ENCODE results near the gene PXYLP1.

The PXYLP1 gene

GRCh38 chr3:141280690-141281089, 49.1 kb downstream of the PXYLP1 start:
- no peaks in the 10 kb centered on the region for H3K4me1 ChIP-seq (ENCODE audit: control insufficient read depth, insufficient read depth, low read length, poor library complexity, severe bottlenecking)
- H3K4me3 ChIP-seq (ENCODE audit: extremely low read depth, insufficient read depth, low read length, poor library complexity, severe bottlenecking) = no peak overlapping the region
- no peaks in the 10 kb centered on the region for H3K9me3 ChIP-seq (ENCODE audit: control insufficient read depth, low read length)
- 74 to 86% methylated on average over 2 to 3 of the region's 4 CpGs for WGBS, 2 experiments (ENCODE audit: insufficient coverage in 2 of 2)
- H3K27ac ChIP-seq (ENCODE audit: low read depth, low read length, severe bottlenecking) = no peak overlapping the region
- no peaks in the 10 kb centered on the region for H3K36me3 ChIP-seq (ENCODE audit: control insufficient read depth, insufficient read depth, low read length)

GRCh38 chr3:141285570-141285969, 53.9 kb downstream of the PXYLP1 start:
- WGBS, 2 experiments (ENCODE audit: insufficient coverage in 2 of 2) = no CpG with 5 or more reads among the region's 2 CpGs
- Histone ChIP-seq H3K4me3 (ENCODE audit: extremely low read depth, insufficient read depth, low read length, poor library complexity, severe bottlenecking) (no peak overlapping the region), H3K27ac (ENCODE audit: low read depth, low read length, severe bottlenecking) (no peak overlapping the region), H3K9me3 (ENCODE audit: control insufficient read depth, low read length) (no peaks in the 10 kb centered on the region), H3K36me3 (ENCODE audit: control insufficient read depth, insufficient read depth, low read length) (peaks cover 2% of the 10 kb centered on the region), H3K4me1 (ENCODE audit: control insufficient read depth, insufficient read depth, low read length, poor library complexity, severe bottlenecking) (peaks cover 6% of the 10 kb centered on the region)

DNA sequence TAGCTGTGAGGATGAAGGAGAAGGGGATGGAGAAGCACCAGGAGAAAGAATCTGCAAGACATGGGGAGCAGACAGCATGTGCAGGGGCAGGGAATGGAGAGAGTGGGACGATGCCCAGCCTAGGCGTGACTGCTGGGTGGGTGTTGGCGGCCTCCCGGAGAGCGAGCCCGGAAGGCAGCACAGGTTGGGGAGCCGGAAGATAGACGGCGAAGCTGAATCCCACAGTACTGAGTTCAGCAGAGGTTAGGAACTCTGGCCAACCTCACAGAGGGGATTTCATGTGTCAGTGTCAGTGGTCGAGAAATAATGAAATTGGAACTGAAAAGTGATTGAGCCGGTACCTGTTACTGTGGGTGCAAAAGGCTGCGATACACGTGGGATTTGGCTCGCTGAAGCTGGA, 55.2 kb downstream of the PXYLP1 start:
- Histone ChIP-seq H3K27ac (ENCODE audit: low read depth, low read length, severe bottlenecking) (no peak overlapping the region), H3K36me3 (ENCODE audit: control insufficient read depth, insufficient read depth, low read length) (peaks cover 2% of the 10 kb centered on the region), H3K9me3 (ENCODE audit: control insufficient read depth, low read length) (no peaks in the 10 kb centered on the region), H3K4me1 (ENCODE audit: control insufficient read depth, insufficient read depth, low read length, poor library complexity, severe bottlenecking) (peaks cover 6% of the 10 kb centered on the region), H3K4me3 (ENCODE audit: extremely low read depth, insufficient read depth, low read length, poor library complexity, severe bottlenecking) (no peak overlapping the region)
- WGBS, 2 experiments (ENCODE audit: insufficient coverage in 2 of 2) = 93 to 94% methylated on average over 12 to 14 of the region's 14 CpGs

- H3K9me3 ChIP-seq (ENCODE audit: control insufficient read depth, low read length) = no peaks in the 10 kb centered on the region
- H3K4me1 ChIP-seq (ENCODE audit: control insufficient read depth, insufficient read depth, low read length, poor library complexity, severe bottlenecking) = peaks cover 6% of the 10 kb centered on the region
- peaks cover 2% of the 10 kb centered on the region for H3K36me3 ChIP-seq (ENCODE audit: control insufficient read depth, insufficient read depth, low read length)
- no peak overlapping the region for H3K27ac ChIP-seq (ENCODE audit: low read depth, low read length, severe bottlenecking)
- WGBS, 2 experiments (ENCODE audit: insufficient coverage in 2 of 2) = 57 to 96% methylated on average over 1 to 4 of the region's 9 CpGs
- H3K4me3 ChIP-seq (ENCODE audit: extremely low read depth, insufficient read depth, low read length, poor library complexity, severe bottlenecking) = no peak overlapping the region
Measured at GRCh38 chr3:141287326-141287725, 55.7 kb downstream of the PXYLP1 start.

DNA sequence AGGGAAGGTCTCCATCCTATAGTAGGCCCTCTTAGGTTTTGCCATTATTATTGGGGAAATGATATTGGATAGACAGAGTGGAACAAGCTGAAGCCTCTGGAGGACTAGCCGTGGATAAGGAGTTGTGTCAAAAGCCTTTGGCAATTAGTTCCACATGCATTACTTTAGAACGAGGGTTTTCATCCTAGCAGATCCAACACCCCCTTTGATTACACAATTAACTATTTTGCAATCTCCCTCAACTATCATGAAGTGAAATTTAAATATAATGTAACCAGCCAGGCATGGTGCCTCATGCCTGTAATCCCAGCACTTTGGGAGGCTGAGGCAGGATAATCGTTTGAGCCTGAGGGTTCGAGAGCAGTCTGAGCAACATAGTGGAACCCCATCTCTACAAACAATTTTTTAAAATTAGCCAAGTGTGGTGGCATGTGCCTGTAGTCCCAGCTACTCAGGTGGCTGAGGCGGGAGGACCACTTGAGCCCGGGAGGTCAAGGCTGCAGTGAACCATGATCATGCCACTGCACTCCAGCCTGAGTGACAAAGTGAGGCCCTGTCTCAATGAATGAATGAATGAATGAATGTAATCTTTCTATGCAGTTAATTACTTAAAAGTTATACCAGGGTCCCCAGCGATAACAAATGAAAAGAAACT, 56.8 kb downstream of the PXYLP1 start:
- H3K27ac ChIP-seq (ENCODE audit: low read depth, low read length, severe bottlenecking) = no peak overlapping the region
- H3K9me3 ChIP-seq (ENCODE audit: control insufficient read depth, low read length) = no peaks in the 10 kb centered on the region
- WGBS, 2 experiments (ENCODE audit: insufficient coverage in 2 of 2) = 71 to 73% methylated on average over 3 of the region's 7 CpGs
- peaks cover 6% of the 10 kb centered on the region for H3K4me1 ChIP-seq (ENCODE audit: control insufficient read depth, insufficient read depth, low read length, poor library complexity, severe bottlenecking)
- H3K36me3 ChIP-seq (ENCODE audit: control insufficient read depth, insufficient read depth, low read length) = peaks cover 2% of the 10 kb centered on the region
- H3K4me3 ChIP-seq (ENCODE audit: extremely low read depth, insufficient read depth, low read length, poor library complexity, severe bottlenecking) = no peak overlapping the region

- 60 to 79% methylated on average over 2 of the region's 2 CpGs for WGBS, 2 experiments (ENCODE audit: insufficient coverage in 2 of 2)
- Histone ChIP-seq H3K9me3 (ENCODE audit: control insufficient read depth, low read length) (no peaks in the 10 kb centered on the region), H3K27ac (ENCODE audit: low read depth, low read length, severe bottlenecking) (no peak overlapping the region), H3K36me3 (ENCODE audit: control insufficient read depth, insufficient read depth, low read length) (peaks cover 2% of the 10 kb centered on the region), H3K4me1 (ENCODE audit: control insufficient read depth, insufficient read depth, low read length, poor library complexity, severe bottlenecking) (peaks cover 6% of the 10 kb centered on the region), H3K4me3 (ENCODE audit: extremely low read depth, insufficient read depth, low read length, poor library complexity, severe bottlenecking) (no peak overlapping the region)
Measured at GRCh38 chr3:141289228-141289772, 57.7 kb downstream of the PXYLP1 start.

GRCh38 chr3:141291559-141292355, 60.1 kb downstream of the PXYLP1 start:
- Histone ChIP-seq H3K9me3 (ENCODE audit: control insufficient read depth, low read length) (no peaks in the 10 kb centered on the region), H3K4me1 (ENCODE audit: control insufficient read depth, insufficient read depth, low read length, poor library complexity, severe bottlenecking) (peaks cover 8% of the 10 kb centered on the region), H3K4me3 (ENCODE audit: extremely low read depth, insufficient read depth, low read length, poor library complexity, severe bottlenecking) (no peak overlapping the region), H3K27ac (ENCODE audit: low read depth, low read length, severe bottlenecking) (no peak overlapping the region), H3K36me3 (ENCODE audit: control insufficient read depth, insufficient read depth, low read length) (peaks cover 2% of the 10 kb centered on the region)
- WGBS, 2 experiments (ENCODE audit: insufficient coverage in 2 of 2) = 82 to 97% methylated on average over 4 to 9 of the region's 12 CpGs

- Histone ChIP-seq H3K27ac (ENCODE audit: low read depth, low read length, severe bottlenecking) (no peak overlapping the region), H3K36me3 (ENCODE audit: control insufficient read depth, insufficient read depth, low read length) (peaks cover 2% of the 10 kb centered on the region), H3K4me1 (ENCODE audit: control insufficient read depth, insufficient read depth, low read length, poor library complexity, severe bottlenecking) (peaks cover 8% of the 10 kb centered on the region), H3K9me3 (ENCODE audit: control insufficient read depth, low read length) (no peaks in the 10 kb centered on the region), H3K4me3 (ENCODE audit: extremely low read depth, insufficient read depth, low read length, poor library complexity, severe bottlenecking) (no peak overlapping the region)
- WGBS, 2 experiments (ENCODE audit: insufficient coverage in 2 of 2) = 88 to 93% methylated on average over 12 to 16 of the region's 19 CpGs
Measured at GRCh38 chr3:141292356-141293058, 60.9 kb downstream of the PXYLP1 start.

DNA sequence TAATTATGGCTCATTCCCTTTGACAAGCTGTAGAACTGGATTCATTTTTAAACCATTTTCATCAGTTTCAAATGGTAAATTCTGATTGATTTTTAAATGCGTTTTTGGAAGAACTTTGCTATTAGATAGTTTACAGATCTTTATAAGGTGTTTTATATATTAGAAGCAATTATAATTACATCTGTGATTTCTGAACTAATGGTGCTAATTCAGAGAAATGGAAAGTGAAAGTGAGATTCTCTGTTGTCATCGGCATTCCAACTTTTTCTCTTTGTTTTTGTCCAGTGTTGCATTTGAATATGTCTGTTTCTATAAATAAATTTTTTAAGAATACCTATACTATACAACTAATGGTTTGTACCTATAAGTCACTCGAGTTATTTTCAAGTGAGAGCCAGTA, 62.7 kb downstream of the PXYLP1 start:
- H3K4me3 ChIP-seq (ENCODE audit: extremely low read depth, insufficient read depth, low read length, poor library complexity, severe bottlenecking) = no peak overlapping the region
- H3K4me1 ChIP-seq (ENCODE audit: control insufficient read depth, insufficient read depth, low read length, poor library complexity, severe bottlenecking) = peaks cover 5% of the 10 kb centered on the region
- H3K27ac ChIP-seq (ENCODE audit: low read depth, low read length, severe bottlenecking) = no peak overlapping the region
- 100% methylated on average over 1 of the region's 3 CpGs; no CpG with 5 or more reads in 1 of the 2 experiments for WGBS, 2 experiments (ENCODE audit: insufficient coverage in 2 of 2)
- H3K36me3 ChIP-seq (ENCODE audit: control insufficient read depth, insufficient read depth, low read length) = peaks cover 2% of the 10 kb centered on the region
- H3K9me3 ChIP-seq (ENCODE audit: control insufficient read depth, low read length) = no peaks in the 10 kb centered on the region

GRCh38 chr3:141294848-141295247, 63.2 kb downstream of the PXYLP1 start:
- 100% methylated on average over 1 of the region's 2 CpGs; no CpG with 5 or more reads in 1 of the 2 experiments for WGBS, 2 experiments (ENCODE audit: insufficient coverage in 2 of 2)
- Histone ChIP-seq H3K4me1 (ENCODE audit: control insufficient read depth, insufficient read depth, low read length, poor library complexity, severe bottlenecking) (peaks cover 2% of the 10 kb centered on the region), H3K9me3 (ENCODE audit: control insufficient read depth, low read length) (no peaks in the 10 kb centered on the region), H3K27ac (ENCODE audit: low read depth, low read length, severe bottlenecking) (no peak overlapping the region), H3K36me3 (ENCODE audit: control insufficient read depth, insufficient read depth, low read length) (no peaks in the 10 kb centered on the region), H3K4me3 (ENCODE audit: extremely low read depth, insufficient read depth, low read length, poor library complexity, severe bottlenecking) (no peak overlapping the region)

All from mesodermal cell (in vitro differentiated cells).